GOT3 (cell line): ENCODE data around the gene FHIT.

ENCODE experiments used
- DNase-seq: peaks from one replicate; lab custom pipeline; 2025; ENCODE audit warnings: mixed read lengths; lab: John Stamatoyannopoulos, UW

The FHIT gene

GRCh38 chr3:60047426-60048200, 1203.6 kb downstream of the FHIT start:
- DNase-seq = no peak

- no peak for DNase-seq
Measured at GRCh38 chr3:60046210-60046609, 1205.0 kb downstream of the FHIT start.

DNA sequence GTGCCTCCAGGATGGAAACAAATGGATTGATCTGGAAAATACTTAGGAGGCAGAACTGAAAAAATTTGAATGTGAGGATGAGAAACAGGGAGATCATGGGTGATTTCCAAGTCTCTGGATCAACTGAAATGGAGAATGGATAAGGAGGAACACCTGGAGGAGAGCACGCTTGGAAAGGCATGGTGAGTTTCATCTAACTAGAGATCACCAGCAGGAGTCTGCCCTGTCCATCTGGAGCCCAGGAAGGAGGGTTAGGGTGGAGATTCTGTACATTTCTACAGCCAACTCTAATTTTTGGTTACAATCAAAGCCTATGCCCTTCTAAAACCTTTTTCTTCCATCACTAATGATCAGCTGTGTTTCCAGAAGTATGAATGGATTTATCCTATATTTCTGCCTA, 1205.6 kb downstream of the FHIT start:
- DNase-seq = no peak

- no peak for DNase-seq
Measured at GRCh38 chr3:60036803-60037202, 1214.4 kb downstream of the FHIT start.

DNA sequence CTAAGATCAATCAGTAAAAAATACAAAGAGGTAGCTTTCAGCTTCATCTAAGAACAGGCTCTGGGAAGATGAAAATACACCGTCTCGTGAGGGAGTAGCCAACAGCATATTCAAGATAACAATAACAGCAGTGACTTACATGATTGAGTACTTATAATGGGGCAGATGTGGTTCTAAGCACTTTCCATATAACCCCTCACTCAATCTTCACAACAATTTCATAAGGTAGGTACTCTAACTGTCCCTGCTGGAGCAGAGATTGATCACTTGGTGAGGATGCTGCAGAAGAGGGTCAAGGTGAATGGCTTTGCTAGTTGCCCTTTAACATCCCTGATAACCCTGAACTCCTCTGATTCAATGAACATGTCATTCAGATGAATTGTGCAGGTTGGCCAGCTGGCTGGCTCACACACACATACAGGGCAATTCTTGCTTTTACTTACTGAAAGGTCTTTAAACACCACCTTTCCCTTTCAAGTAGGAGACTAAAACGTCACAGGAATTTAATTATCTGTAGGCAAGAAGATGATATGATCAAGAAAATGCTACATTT, 1217.3 kb downstream of the FHIT start:
- DNase-seq = no peak

DNA sequence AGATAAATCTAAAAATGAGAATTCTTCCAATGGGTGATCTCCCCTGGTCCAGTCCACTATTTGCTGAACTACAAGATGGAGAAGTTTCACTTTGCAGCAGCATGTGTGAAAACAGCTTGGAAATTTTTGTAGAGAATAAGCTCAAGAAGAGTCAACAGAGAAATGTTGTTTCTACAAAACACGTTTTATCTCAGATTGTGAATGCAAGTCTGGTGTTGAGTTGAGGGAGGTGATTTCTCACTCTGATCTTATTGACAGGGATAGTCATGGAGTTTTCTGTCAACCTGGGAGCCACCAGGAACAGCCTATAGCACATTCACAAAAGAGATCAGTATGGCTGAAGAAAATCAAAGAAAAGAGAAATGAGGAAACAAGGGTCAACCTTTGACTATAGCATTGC, 1220.3 kb downstream of the FHIT start:
- no peak for DNase-seq

DNA sequence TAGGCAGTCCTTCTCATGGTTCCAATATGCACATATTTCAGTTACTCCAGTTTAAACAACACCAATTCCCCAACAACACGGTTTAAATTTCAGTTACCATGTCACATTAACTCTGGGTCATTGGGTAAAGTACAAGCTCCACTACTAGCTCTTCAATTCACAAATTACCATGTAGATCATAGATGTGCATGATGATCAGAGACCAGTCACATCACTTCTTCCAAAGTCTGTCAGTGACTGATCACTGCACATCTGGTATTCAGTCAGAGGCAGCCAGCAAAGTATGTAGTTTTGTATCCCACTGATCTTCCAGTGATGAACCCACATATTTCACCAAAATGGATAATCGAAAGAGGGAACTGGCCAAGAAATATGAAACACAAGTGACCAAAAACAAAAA, 1223.0 kb downstream of the FHIT start:
- DNase-seq = no peak

GRCh38 chr3:60027335-60027734, 1223.9 kb downstream of the FHIT start:
- no peak for DNase-seq

DNA sequence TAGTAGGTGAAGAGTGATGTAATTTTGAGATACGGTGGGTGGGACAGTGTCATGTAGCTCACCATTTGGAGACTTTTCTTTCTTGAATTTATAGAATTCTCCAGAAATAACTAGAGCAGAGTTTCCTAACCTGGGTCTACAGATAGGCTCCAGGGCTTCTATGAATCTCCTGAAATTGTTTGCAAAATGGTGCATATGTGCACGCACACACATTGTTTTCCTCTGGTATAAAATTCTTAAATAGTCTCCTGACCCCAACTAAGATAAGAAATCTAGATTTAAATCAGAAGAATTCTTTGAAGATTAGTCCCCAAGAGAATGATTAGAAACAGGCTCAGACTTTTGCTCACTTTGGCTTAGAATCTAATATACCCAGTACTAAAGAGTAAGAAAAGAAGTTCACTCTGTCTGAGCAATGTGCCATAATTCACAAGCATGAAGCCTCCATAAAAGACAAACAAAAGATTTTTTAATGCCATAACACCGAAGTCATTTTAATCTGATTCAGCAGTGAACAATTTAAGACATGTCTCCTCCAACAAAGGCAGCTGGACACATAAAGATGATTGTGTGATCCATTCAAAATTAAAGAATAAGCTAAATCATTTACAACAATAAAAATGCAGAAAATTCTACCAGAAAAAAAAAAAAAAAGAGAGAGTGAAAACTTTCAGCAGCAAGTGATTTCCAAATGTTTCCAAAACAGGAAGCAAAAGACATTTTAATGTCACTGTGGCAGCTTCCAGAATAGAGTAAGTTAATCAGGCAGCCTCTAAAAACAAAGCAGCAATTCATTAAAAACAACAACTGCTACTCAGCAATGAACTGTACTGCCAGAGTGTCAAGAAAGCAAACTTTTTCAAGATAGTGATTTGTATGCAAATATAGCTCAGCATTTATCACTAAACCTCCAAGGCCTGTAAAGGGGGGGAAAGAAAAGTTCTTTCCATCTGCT, 1225.9 kb downstream of the FHIT start:
- no peak for DNase-seq

DNA sequence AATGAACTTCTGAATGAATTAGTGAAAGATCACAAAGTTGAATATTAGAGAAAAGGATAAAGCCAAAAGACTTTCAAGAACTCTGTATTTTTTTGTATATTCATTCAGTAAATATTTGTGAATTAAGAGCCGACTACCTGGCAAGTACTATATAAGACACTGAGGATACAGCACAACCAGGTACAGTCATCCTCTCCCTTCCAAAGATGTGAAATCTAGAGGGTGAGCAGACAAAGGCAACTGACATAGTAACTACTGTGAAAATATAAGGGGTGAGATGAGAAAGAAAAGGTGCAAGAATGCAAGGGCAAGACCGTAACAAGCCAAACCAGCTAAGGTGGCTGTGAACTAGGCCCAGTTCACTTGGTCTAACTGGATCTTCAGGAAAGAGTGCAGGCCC, 1226.9 kb downstream of the FHIT start:
- no peak for DNase-seq

GRCh38 chr3:60023189-60023588, 1228.1 kb downstream of the FHIT start:
- no peak for DNase-seq

GRCh38 chr3:60017631-60018030, 1233.6 kb downstream of the FHIT start:
- no peak for DNase-seq

- no peak for DNase-seq
Measured at GRCh38 chr3:60015032-60015705, 1236.1 kb downstream of the FHIT start.

GRCh38 chr3:60013241-60013640, 1238.0 kb downstream of the FHIT start:
- no peak for DNase-seq

- no peak for DNase-seq
Measured at GRCh38 chr3:60011218-60011617, 1240.0 kb downstream of the FHIT start.

DNA sequence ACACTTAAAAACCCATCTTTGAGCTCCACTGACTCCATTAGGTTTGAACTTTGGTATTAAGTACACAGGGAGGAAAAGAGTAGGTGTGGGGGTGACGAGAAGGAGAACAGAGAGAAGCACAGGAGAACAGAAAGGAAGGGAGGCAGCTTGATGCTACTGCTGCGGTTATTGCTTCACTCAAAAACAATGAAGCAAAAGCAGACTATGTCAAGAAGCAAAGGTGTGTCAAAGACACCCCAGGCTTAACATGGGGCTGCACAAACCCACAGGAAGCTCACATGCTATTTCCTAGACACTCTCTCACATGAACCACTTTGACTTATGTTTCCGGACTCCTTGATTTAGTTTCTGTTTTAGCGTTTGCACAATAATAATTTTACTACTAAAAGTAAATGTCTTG, 1240.5 kb downstream of the FHIT start:
- DNase-seq = no peak

DNA sequence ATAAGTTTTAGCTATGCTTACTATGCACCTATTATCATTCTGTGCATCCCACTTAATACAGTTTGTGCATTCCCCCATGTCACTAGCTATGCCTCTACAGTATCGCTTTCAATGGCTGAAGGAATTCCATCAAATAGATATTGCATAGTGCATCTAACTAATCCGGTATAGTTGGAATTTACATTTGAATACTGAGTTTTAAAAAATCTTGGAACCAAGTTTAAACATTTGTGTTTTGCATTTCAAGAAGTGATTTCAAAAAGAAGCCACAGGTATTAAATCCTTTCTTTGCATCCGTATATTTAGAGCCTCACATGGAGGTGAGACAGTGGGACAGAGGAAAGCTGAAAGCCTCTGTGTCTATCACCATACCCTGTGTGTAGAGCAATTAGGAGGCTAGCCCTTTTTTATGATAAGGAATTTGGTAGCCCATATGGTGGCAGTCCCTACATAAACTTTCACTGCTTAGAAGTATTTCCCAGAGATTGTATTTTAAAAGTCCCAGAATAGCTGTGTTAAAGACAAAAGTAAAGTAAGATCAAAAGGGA, 1241.2 kb downstream of the FHIT start:
- no peak for DNase-seq

DNA sequence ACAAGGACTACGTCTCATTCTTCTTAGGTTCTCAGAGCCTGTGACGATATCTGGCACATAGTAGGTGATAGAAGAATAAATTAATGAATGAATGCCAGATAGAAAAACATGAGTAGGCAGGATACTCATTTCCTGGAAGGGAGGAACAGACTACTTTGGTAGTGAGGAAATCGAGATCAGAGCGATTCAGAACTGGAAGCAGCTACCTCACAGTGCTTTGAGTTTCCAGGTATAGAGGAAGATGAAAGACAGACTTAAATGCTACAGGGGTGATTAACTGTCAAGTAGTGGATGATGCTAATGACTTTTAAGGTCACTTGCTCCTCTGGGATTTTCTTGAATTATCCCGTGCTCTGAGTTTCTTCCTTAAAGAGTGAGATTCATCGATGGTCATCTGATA, 1249.9 kb downstream of the FHIT start:
- DNase-seq = no peak

DNA sequence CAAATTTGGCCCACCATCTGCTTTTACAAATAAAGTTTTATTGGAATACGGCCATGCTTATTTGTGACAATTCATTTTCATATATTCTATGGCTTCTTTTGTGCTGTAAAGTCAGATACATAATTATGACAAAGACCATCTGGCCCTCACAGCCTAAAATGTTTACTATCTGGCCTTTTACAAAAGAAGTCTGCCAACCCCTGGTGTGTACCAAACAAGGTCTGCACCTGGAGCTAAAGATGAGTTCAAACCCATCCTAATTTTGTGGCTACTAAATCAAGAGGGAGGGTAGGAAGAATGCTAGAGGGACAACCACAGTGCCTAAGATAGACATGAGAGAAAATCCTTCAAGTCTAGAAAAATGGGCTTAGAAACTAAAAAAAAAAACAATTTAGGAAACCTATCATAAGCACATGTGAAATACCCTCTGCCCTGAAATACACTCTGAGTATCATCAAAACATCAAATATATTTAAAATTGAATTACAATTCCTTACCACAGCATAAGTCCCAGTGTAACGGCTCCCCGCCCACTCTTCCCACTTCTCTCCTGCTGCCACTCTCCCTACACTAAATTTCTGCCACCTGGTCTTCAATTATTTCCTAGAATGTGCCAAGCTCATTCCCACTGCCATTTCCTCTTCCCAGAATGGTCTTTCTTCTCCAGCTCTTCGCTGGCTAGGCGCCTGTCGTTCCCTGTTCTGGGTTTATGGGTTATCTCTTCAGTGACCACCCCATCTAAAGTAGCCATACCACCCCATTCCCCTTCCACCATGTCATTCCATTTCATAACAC, 1250.7 kb downstream of the FHIT start:
- no peak for DNase-seq

GRCh38 chr3:59998058-59998457, 1253.2 kb downstream of the FHIT start:
- DNase-seq = no peak

- no peak for DNase-seq
Measured at GRCh38 chr3:59997583-59997982, 1253.7 kb downstream of the FHIT start.
